Measurements from ENCODE around the gene EID2B. TPM values are rescaled to one million over a fixed set of nuclear protein-coding genes. Genes with fewer than 3 reads are reported as not detected.

The EID2B gene
- total RNA-seq, 1 donor from 2014 or later = 1.8 TPM

DNA sequence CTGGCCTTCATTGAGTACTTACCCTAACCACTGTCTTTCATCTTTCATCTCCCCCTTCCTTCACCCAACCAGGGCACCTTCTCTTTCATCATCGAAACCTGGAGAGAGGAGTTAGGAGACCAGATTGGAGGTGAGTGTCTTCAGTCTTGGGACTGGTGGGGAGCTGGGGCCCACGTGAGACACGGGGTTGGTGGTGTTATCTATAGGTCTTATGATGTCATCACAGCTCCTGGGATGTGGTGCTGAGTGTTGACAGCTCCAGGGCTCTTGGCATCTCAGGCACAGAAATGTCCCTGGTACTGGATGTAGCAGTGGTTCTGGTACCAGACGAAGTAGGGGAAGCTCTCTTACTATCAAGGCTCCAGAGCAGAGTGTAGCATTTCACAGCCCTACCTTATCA, 32.1 kb downstream of the EID2B start:
- peaks cover 79% of the 10 kb centered on the region for H3K27me3 Mint-ChIP-seq
- H3K27ac Mint-ChIP-seq = no peak overlapping the region
- H3K36me3 Mint-ChIP-seq (ENCODE audit: insufficient read depth) = no peaks in the 10 kb centered on the region

GRCh38 chr19:39499932-39500331, 32.7 kb downstream of the EID2B start:
- TF ChIP-seq CTCF (IDR thresholded peaks at IDR 0.05; ENCODE audit: unreplicated experiment) = no peak
- Mint-ChIP-seq H3K4me3 (ENCODE audit: low read depth) (no peak overlapping the region), H3K27me3 (peaks cover 73% of the 10 kb centered on the region)

More for the DNA sequence above, 32.1 kb downstream of the EID2B start:
- Mint-ChIP-seq H3K4me3 (ENCODE audit: low read depth) (no peak overlapping the region), H3K9me3 (ENCODE audit: low read depth) (no peaks in the 10 kb centered on the region), H3K4me1 (ENCODE audit: low read depth) (peaks cover 8% of the 10 kb centered on the region)
- DNase-seq (ENCODE audit: low spot score, unreplicated experiment) = no peak
- no peak for TF ChIP-seq CTCF (IDR thresholded peaks at IDR 0.05; ENCODE audit: unreplicated experiment)

GRCh38 chr19:39498798-39499642, 33.6 kb downstream of the EID2B start, which contains the start of gene DLL3:
DLL3 (plus strand) TSS chr19:39498947; CDS start chr19:39498975, 28 bp downstream.
- Mint-ChIP-seq H3K4me1 (ENCODE audit: low read depth) (peaks cover 8% of the 10 kb centered on the region), H3K27ac (peak within 1 kb of the TSS; percentile 1), H3K36me3 (ENCODE audit: insufficient read depth) (no peaks in the 10 kb centered on the region), H3K4me3 (ENCODE audit: low read depth) (peak within 1 kb of the TSS; percentile 43), H3K9me3 (ENCODE audit: low read depth) (no peaks in the 10 kb centered on the region), H3K27me3 (peaks cover 64% of the 10 kb centered on the region)
- DNase-seq (ENCODE audit: low spot score, unreplicated experiment) = no peak
- no peak for TF ChIP-seq CTCF (IDR thresholded peaks at IDR 0.05; ENCODE audit: unreplicated experiment)

More at GRCh38 chr19:39499932-39500331, 32.7 kb downstream of the EID2B start:
- Mint-ChIP-seq H3K36me3 (ENCODE audit: insufficient read depth) (no peaks in the 10 kb centered on the region), H3K27ac (no peak overlapping the region), H3K4me1 (ENCODE audit: low read depth) (peaks cover 8% of the 10 kb centered on the region), H3K9me3 (ENCODE audit: low read depth) (no peaks in the 10 kb centered on the region)
- no peak for DNase-seq (ENCODE audit: low spot score, unreplicated experiment)

- Mint-ChIP-seq H3K9me3 (ENCODE audit: low read depth) (no peaks in the 10 kb centered on the region), H3K27ac (peak overlapping the region; percentile 1), H3K4me1 (ENCODE audit: low read depth) (peaks cover 8% of the 10 kb centered on the region), H3K36me3 (ENCODE audit: insufficient read depth) (no peaks in the 10 kb centered on the region), H3K27me3 (peaks cover 56% of the 10 kb centered on the region), H3K4me3 (ENCODE audit: low read depth) (peak overlapping the region; percentile 43)
- peak; percentile 37 for DNase-seq (ENCODE audit: low spot score, unreplicated experiment)
- TF ChIP-seq CTCF (IDR thresholded peaks at IDR 0.05; ENCODE audit: unreplicated experiment) = peak; percentile 47
Measured at GRCh38 chr19:39497996-39498797, 34.5 kb downstream of the EID2B start.

DNA sequence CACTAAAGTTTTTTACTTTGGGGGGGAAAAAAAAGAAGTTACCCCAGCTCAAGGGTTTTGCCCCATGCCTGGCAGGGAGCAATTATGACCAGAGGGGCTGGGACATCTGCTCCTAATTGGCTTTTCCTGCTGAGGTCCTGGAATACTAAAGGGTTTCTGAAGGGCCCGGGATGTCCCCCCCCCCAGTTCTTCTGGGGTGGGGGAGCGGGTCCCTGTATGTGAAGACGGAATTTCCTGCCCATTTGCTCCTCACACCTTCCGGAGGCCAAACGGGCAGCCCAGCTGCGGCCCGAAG, 35.0 kb downstream of the EID2B start:
- Mint-ChIP-seq H3K27ac (no peak overlapping the region), H3K9me3 (ENCODE audit: low read depth) (no peaks in the 10 kb centered on the region), H3K36me3 (ENCODE audit: insufficient read depth) (no peaks in the 10 kb centered on the region), H3K27me3 (peaks cover 53% of the 10 kb centered on the region), H3K4me1 (ENCODE audit: low read depth) (peaks cover 8% of the 10 kb centered on the region), H3K4me3 (ENCODE audit: low read depth) (no peak overlapping the region)
- no peak for TF ChIP-seq CTCF (IDR thresholded peaks at IDR 0.05; ENCODE audit: unreplicated experiment)
- DNase-seq (ENCODE audit: low spot score, unreplicated experiment) = no peak

All from progenitor cell of endocrine pancreas (in vitro differentiated cells).